ENCODE results near the gene RIPOR1.
A peak's percentile ranks its signal among the peaks of the same experiment; 100 is the strongest.
"Not testable (repeated sequence)": the region's sequence is repeated elsewhere in the genome, so short reads cannot be mapped to it uniquely, and the experiment has no call there.

Gene RIPOR1

DNA sequence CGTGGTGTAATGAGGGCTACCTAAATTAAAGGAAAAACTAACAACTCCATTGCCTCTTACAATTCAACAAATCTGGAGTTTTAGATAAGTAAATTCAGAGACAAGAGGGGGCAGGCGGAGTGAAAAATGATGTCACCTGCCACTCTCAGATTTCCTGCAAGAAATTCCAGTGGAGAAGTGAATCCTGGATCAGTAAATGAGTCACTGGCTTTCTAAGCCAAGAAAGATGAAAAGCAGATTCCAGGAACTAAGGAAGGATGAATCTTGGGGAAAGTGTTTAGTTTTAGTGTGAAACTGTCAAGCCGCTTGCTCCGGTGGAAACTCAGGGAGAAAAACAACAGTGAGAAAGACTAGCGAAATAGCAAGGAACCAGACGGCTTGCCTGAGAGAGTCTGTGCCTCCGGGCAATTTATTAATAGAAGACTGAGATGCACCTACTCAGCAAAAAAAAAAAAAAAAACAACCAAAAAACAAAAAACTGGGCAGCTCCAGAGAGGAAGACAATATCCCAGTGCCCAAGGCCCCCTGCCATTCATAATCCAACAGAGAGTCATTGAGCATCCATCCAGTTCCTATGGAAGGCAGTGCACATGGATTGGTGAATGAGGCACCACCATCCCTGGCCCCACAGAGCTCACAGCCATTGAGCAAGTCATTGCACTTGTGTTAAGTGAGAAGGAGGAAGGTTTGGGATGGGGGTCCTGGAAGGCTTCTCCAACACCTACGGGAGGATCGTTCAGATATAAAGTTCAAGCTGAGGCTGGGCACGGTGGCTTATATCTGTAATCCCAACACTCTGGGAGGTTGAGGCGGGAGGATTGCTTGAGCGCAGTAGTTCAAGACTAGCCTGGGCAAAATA, 12.1 kb upstream of the RIPOR1 start:
- DNase-seq: no peak

DNA sequence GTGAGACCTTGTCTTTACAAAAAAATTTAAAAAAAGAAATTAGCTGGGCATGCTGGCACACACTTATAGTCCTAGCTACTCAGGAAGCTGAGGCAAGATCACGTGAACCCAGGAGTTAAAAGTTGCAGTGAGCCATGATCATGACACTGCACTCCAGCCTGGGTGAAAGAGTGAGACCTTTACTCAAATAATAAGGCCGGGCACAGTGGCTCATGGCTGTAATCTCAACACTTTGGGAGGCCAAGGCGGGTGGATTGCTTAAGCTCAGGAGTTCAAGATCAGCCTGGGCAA, 11.5 kb upstream of the RIPOR1 start:
- DNase-seq: no peak

DNA sequence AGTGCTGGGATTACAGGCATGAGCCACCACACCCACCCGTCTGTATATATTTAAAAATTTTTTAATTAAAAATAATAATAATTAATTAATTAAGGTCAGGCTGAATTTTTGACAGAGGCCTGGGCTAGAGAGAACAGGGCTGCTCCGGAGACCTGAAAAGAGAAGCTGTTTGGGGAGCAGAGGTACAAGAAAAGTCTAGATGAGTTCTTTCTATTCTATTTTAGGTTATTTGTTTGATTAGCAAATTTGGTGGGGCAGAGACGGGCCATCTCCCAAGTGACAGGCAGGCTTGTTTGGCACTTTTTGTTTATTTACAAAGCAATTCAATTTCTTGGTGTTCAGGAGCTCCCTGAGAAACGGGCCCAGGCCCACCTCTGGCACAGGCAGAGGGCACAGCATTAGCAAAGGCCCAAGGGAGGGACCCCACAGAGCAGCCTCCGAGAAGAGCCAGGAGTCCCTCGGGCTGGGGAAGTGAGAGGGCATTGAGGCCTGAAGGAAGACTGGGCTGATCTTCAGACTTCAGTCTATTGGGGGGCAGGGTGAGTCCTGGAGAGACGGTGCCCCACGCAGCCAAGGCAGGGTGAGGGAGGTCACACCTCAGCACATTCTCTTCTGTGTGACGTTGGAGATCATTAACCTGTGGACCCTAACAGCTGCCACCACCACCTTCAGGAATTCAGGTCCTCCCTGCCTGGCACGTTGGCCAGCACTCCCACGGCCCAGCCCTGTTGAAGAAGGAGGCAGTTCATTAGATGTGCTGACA, 10.8 kb upstream of the RIPOR1 start:
- no peak for DNase-seq

DNA sequence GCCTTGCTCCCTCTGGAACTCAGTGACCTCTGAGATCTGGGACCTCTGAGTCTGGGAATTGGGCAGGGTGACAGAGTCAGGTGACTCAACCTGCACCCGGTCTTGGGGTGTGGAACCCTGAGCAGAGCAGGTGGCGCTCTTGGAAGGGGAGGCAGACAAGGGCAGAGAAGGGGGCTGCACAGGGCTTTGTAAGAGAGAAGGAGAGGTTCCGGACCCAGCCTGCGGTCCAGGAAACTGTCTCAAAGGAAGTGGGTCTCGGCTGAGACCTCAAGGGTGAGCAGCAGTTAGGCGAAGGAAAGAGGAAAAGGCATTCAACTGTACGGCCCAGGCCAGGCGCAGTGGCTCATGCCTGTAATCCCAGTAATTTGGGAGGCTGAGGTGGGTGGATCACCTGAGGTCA, 10.0 kb upstream of the RIPOR1 start:
- no peak for DNase-seq

DNA sequence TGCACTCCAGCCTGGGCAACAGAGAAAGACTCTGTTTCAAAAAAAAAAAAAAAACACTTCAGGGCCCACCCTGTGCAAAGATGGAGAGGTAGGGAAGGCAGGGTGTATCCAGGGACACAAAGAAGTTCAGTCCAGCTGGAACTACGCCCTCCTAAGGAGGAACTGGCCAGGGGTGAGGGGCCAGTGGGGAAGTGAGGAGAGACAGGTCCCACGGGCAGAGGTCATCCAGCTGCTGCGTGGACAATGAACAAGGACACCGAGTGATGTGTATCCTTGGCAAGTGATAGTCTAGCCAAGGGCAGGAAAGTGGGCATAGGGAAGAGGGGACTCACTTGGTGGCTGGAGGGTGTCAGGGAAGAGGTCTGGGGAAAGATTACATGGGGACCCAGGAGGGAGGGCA, 9.4 kb upstream of the RIPOR1 start:
- DNase-seq: no peak

DNA sequence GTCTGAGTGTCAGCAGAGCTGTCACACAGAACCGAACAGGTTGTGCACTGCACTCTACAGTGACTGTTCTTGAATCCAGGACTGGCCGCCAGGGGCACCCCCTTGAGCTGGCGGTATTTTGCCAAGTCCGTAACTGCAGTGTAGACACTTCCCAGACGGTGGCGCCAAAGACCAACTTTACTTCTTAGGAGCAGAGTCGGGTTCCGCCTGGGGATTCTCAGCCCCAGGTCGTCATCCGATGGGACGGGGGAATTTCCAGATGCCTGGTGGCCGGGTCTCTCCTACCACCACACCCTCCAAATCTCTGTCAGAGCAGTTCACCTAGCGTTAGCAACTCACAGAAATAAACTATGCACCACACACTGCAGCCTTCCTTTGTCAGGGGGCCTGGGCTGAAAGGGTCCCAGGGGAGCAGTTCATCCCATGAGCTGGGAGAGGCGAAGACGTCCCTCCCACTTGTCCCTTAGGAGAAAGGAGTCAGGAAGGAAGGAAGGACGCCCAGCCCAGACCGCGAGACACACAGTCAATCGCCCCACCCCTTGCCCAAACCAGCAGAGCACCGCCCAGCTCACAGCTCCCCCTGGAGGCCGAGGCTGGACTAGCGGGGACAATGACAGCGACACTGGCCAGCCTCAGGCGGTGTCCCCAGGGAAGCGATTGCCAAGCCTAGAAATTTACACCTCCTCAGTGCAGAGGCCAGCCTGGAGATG, 7.4 kb upstream of the RIPOR1 start:
- DNase-seq: peak; percentile 98

DNA sequence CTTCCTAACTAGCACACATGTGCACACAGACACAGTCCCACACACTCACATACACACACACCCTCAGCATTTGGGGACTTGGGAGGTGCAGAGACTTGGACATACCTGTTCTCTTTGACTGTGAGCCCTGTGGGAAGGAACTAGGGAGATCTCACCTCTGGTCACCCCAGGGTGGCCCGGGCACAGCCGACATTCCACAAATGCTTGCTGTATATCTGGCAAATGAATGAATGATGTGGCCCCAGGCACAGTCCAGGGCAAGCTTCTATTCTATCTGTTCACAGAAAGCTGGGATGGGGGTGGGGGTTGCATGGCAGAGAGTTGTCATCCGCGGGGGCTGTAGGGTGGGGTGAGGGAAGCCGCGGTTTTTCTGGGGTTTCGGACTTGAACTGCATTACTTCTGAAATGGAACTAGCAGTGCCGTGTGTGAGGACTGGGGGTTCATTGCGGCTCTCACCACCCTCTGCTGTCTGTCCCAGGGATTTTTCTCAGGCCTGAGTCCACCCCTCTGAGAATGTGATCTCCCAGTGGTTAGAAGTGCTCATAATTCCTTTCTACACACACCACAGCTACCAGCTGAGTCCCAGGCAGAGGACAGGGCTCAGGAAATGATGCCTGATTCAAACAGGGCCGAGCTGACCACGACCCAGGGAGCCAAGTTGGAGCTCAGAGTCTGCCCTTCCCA, 3.3 kb upstream of the RIPOR1 start:
- no peak for DNase-seq

DNA sequence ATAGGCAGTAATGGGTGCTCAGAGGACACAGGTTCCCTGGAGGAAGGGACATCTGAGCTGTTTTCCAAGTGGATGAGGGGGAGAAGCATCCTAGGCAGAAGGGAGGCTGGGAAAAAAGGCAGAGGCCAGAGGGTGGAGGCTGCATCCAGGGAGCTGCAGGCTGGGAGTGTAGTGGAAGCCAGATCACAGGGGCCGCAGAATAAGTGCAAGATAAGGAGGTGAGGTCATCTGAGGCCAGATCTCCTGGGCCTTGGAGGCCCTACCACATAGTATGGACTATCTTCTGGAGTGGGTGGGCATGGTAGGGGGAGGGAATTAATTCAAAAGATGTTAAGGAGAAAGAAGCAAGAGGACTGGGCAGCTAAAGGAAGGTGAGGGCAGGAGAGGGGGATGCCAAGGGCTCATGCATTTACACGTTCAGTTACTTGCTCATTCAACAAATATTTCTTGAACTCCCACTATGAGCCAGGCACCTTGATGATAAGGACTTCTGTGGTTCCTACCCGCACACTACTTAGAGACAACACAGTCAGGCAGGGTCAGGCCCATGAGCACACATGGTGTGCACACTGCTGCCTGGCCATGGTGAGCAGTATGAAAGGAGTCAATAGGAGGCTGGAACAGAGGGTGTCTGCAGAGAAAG, 2.4 kb upstream of the RIPOR1 start:
- DNase-seq: no peak

DNA sequence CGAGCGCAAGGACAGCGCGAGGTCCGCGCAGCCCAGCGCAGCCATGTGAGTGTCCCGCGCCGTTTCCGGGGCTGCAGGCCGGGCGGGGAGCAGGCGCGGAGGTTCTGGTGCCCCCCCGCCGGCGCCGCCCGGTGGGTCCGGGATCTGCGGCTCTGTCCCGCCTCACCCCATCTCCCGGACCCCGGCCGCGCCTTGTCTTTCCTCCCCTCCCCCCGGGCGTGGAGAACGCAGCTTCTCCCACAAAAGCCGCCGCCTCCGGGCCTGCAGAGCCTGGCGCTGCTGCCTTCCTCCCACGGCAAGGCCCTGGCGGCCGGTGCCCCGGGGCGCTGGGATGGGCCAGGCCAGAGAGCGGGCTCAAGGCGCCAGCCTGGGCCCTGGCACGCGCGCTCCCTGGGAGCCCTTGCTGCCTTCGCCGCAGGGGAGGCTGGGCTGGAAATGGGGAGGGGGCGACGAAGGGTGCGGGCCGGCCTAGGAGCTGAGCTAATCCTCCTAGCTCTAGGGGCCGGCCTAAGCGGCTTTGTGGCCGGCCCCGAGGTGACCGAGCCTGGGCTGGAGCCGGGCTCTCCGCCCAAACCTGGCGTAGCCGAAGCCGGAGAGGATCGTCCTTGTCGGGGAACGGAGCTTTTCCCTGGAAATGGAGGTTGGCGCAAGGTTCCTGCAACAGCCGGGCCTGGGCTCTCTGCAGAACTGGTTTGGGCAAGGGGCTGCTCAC, 397 bp downstream of the RIPOR1 start:
- DNase-seq: no peak

DNA sequence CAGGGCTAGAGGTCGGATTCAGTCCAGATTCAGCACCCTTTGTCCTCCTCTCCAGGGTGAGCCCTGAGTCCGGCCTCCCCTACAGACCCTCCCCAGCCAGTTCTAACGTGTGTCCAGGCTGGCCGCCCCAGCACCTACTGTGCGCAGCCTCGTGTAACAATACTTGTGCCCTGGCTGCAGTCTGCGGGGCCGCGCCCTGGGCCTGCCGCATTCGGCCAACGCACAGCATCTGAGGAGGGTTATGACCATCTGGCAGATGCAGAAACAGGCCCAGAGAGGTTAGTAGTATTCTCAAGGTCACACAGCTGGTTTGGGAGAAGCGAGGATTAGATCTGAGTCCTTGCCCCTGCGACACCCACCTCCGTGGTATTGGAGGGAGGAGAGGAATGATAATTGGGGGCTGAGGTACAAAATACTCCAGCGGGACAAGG, 968 bp downstream of the RIPOR1 start:
- peak; percentile 29 for DNase-seq

DNA sequence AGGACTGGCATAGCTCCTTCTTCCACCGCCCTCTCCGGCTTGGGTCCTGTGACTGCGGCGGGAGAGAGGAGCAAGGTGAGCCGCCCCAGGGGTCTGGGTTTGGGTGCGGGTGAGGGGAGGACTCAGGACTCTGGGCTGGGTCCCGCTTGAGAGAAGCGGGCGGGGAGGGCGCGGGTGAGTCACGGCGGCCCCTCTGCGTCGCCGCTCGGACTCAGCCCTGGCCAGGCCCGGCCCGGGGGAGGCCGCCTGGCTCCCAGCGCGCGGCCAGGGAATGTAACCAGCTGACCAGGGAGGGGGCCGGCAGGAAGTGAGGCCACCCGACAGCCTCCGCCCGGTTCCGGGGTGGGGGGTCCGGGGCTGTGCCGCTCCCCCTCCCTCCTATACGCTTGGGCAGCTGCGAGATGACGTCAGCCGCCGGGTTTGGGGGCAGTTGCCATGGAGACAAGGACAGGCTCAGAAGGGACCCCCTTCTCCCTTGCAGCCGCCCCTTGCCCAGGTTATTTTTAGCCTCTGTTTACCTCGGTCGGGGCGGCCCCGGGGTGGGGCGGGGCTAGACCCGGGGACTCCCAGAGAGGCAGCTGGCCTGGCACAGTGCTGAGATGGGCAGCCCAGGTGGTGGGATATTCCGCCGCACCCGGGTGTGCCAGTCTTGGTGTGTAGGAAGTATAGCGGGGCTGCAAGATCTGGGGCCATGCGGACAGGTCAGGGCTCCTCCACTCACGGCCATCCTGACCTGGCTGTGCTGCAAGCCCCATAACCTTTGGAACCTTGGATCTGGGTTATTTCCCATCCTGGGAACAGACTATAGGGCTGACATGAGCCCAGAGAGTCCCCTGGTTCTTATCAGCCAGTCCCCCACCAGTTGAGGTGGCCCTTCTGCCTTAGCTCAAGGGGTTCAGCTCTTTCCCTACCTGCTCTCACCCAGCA, 1.6 kb downstream of the RIPOR1 start:
- DNase-seq: peak; percentile 36

DNA sequence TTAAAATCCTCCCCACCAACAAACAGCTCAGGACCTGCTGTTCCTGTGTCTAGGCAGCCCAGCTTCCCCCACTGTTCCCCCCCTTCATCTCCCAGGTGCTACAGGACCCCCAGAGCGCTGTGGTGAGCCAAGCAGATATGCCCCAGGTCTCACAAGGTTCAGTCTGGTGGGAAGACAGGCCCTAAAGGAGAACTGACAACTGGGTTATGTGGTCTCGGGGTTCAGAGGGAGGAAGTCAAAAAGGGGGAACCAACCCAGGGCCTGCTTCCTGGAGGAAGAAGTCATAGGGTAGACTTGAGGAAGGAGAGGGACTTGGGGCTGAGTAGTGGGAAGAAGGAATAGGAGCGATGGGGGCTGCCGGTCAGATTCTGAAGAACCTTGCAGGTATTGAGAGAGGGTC, 2.6 kb downstream of the RIPOR1 start:
- no peak for DNase-seq

DNA sequence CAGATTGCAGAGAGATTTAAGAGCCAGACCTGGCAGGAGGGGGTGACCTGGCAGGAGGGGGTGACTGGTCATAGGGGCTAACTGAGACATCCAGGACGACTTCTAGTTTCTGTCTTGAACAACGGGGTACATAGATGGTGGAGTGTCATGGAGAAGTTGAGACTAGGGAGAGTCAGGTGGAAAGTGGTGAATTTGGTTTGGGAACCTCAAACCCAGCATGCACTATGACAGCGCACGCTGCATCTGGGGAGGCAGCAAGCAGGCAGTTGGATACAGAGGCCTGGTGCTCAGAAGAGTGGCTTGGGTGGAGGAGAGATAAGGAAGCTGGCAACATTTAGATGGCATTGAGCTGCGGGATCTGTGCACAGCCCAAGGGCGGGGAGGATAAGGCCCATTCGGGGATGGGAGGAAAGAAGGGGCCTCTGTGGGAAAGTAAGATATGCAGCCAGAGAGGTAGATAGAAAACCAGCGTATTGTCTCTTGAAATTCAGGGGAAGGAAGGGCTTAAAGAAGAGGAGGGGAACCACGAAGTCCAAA, 4.5 kb downstream of the RIPOR1 start:
- DNase-seq: no peak

DNA sequence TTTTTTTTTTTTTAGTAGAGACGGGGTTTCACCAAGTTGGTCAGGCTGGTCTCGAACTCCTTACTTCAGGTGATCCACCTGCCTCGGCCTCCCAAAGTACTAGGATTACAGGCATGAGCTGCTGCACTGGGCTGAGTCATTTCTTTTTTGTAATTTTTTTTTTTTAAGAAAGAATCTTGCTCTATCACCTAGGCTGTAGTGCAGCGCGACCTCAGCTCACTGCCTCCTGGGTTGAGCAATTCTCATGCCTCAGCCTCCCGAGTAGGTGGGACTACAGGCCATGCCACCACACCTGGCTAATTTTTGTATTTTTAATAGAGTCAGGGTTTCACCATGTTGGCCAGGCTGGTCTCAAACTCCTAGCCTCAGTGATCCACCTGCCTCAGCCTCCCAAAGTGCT, 5.4 kb downstream of the RIPOR1 start:
- not testable (repeated sequence) for DNase-seq

DNA sequence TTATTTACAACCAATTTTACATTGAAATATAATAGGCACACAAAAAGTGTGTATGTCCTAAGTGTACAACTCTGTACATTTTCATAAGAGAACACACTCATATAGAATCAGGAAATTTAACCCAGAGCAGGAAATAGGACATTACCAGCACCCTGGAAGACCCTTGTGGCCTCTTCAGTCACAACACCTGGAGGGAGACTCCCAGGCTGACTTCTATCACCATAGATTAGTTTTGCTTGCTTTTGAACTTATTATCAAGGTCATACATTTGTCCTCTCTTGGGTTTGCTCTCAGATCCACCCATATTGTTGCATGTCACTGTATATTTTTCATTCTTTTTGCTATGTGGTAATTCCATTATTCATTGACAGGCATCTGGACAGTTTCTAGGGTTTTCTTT, 5.8 kb downstream of the RIPOR1 start:
- DNase-seq: no peak

DNA sequence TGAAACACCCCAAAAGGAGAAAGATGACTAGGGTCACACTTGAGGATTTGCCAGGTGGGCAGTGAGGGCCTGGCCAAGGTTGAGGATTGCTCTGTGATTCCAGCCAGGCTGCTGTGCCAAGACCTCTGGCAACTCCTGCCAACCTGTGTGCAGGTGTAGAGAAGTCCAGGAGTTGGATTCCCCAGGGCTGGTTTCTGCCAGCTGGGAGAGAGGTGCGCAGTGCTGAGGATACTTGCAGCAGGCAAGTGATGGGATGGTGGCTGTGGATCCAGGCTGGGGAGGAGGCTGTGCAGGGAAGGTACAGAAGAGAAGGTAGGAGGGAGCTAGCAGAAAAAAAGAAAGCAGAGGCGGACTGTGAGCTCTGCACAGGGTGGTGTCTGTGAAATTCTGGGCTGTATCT, 6.6 kb downstream of the RIPOR1 start:
- DNase-seq: no peak

DNA sequence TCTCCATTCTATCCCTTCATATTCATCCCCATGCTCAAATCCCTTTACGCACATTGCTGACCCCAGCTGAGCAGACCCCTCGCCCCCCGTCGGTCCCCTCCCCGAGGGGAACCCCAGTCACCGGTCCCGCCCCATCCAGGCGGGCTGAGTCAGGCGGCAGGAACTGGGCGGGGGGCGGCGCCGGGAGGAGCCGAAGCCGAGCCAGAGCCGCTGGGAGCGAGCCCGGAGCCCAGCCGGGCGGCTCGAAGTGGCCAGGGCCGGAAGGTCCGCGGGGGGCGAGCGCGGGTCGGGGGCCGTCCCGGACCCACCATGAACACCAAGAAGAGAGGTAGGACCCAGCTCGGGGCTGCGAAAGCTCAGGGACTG, 8.6 kb downstream of the RIPOR1 start:
- peak; percentile 68 for DNase-seq

DNA sequence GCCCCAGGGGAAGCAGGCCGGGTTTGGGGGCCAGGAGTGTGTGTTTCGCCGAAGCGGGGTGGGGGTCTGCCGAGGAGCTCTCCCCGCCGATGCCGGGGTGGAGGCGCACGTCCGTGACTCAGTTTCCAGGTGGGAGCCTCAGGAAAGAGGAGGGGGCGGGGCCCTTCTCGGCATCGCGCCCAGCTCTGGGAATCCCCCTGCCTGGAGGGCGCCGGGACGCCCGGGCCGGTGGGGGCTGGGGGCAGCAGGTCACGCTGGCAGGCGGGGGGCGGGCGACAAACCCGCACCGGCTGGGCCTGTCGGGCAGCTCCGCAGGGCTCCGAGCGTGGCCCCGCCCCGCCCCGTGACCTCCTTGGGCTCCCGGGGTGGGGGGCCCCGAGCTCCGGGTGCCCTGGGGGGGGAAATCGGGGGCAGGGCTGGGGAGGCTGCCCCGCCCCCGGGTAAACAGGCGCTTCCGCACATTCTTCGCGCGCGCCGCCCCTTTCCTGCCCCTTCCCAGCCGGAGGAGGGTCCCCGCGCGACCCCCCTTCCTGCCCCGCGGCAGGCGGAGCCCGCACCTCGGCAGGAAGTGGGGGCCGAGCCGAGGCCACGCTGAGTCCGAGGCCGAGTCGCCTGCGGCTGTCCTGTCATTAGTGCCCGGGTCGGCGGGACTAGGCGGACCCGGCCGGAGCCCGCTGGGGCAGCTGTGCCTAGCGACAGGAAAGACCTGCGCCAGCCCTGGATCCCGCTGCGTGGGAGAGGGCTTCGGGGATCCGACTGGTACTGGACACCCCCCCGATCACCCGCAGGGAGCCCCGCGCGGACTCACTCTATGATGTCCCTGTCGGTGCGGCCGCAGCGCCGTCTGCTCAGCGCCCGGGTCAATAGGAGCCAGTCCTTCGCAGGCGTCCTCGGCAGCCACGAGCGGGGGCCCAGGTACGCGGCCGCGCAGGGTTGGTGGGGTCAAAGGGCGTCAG, 9.3 kb downstream of the RIPOR1 start:
- peak; percentile 69 for DNase-seq

DNA sequence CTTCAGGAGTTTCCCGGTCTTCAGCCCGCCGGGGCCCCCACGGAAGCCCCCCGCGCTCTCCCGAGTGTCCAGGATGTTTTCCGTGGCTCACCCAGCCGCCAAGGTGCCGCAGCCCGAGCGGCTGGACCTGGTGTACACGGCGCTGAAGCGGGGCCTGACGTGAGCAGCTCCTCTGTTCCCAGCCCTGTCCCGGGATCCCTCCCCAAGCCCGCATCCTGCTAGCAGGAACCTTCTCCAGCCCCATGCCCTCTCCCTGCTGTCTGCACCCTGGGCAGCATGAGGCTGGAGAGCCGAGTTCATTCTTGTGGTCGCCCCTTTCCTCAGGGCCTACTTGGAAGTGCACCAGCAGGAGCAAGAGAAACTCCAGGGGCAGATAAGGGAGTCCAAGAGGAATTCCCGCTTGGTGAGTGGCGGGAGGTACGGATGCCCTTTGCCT, 10.1 kb downstream of the RIPOR1 start:
- peak; percentile 21 for DNase-seq
